ENCODE data around the gene ERBB4.

Gene ERBB4

GRCh38 chr2:212554233-212554632, 15.6 kb upstream of the ERBB4 start:
- Histone ChIP-seq H3F3A (ENCODE audit: insufficient read depth, low read length) (no peaks in the 10 kb centered on the region), H2AFZ (ENCODE audit: low read length) (no peak overlapping the region), H3K9me3 (replicated peaks; ENCODE audit: insufficient read depth, low read length) (no peaks in the 10 kb centered on the region), H3K36me3 (replicated peaks; ENCODE audit: insufficient read depth, low read length) (no peaks in the 10 kb centered on the region), H3K27me3 (replicated peaks; ENCODE audit: insufficient read depth, low read length) (no peaks in the 10 kb centered on the region), H3K9ac (ENCODE audit: low read length) (no peak overlapping the region), H3K9me2 (replicated peaks; ENCODE audit: insufficient read depth, low read length) (no peaks in the 10 kb centered on the region), H4K20me1 (ENCODE audit: insufficient read depth, low read length) (no peaks in the 10 kb centered on the region), H3K27ac (ENCODE audit: low read length) (no peak overlapping the region), H3K4me1 (ENCODE audit: low read length) (no peaks in the 10 kb centered on the region), H3K4me2 (ENCODE audit: low read depth, low read length) (no peak overlapping the region), H3K79me2 (ENCODE audit: low read length) (no peaks in the 10 kb centered on the region), H3K4me3 (ENCODE audit: low read length) (no peak overlapping the region)
- DNase-seq = no peak
- TF ChIP-seq EZH2phosphoT487 (IDR thresholded peaks at IDR 0.05; ENCODE audit: low read length) (no peak), EZH2 (optimal IDR thresholded peaks at IDR 0.05; ENCODE audit: low read depth, low read length) (no peak)
- TF ChIP-seq, protein P1, sequence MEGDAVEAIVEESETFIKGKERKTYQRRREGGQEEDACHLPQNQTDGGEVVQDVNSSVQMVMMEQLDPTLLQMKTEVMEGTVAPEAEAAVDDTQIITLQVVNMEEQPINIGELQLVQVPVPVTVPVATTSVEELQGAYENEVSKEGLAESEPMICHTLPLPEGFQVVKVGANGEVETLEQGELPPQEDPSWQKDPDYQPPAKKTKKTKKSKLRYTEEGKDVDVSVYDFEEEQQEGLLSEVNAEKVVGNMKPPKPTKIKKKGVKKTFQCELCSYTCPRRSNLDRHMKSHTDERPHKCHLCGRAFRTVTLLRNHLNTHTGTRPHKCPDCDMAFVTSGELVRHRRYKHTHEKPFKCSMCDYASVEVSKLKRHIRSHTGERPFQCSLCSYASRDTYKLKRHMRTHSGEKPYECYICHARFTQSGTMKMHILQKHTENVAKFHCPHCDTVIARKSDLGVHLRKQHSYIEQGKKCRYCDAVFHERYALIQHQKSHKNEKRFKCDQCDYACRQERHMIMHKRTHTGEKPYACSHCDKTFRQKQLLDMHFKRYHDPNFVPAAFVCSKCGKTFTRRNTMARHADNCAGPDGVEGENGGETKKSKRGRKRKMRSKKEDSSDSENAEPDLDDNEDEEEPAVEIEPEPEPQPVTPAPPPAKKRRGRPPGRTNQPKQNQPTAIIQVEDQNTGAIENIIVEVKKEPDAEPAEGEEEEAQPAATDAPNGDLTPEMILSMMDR (IDR thresholded peaks at IDR 0.05; ENCODE audit: low read length) = no peak

DNA sequence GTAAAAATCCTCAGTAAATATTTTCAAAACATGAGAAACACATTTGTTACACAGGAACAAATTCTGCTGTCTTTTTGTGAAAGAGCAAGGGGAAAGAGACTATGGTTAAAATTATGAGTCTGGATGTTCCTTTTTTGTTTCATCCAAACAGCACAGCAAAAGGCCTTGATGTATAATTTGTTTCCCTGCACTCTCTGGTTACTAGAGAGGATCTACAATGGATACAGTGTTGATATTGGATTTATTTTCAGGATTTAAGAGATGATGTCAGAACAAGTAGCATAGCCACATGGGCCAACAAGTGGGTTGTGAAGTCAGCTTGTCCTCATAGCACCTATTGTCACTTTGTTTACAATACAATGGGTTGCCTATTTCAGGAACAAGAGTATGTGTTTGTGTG, 11.3 kb upstream of the ERBB4 start:
- H3K4me1 ChIP-seq (ENCODE audit: low read length) = 0 out of 2 replicates have a peak, but pooled peaks cover 4% of the 10 kb centered on the region
- no peaks in the 10 kb centered on the region for H3K9me3 ChIP-seq (replicated peaks; ENCODE audit: insufficient read depth, low read length)
- DNase-seq = no peak
- H3K4me3 ChIP-seq (ENCODE audit: low read length) = no peak overlapping the region
- H3K36me3 ChIP-seq (replicated peaks; ENCODE audit: insufficient read depth, low read length) = no peaks in the 10 kb centered on the region
- no peak overlapping the region for H3K9ac ChIP-seq (ENCODE audit: low read length)
- no peak overlapping the region for H3K4me2 ChIP-seq (ENCODE audit: low read depth, low read length)
- no peak overlapping the region for H2AFZ ChIP-seq (ENCODE audit: low read length)
- TF ChIP-seq, protein P1 (IDR thresholded peaks at IDR 0.05; ENCODE audit: low read length) = no peak
- no peak for TF ChIP-seq EZH2 (optimal IDR thresholded peaks at IDR 0.05; ENCODE audit: low read depth, low read length)
- TF ChIP-seq EZH2phosphoT487 (IDR thresholded peaks at IDR 0.05; ENCODE audit: low read length) = no peak
- H3K79me2 ChIP-seq (ENCODE audit: low read length) = no peaks in the 10 kb centered on the region
- H3F3A ChIP-seq (ENCODE audit: insufficient read depth, low read length) = no peaks in the 10 kb centered on the region
- H4K20me1 ChIP-seq (ENCODE audit: insufficient read depth, low read length) = no peaks in the 10 kb centered on the region
- H3K9me2 ChIP-seq (replicated peaks; ENCODE audit: insufficient read depth, low read length) = no peaks in the 10 kb centered on the region
- H3K27ac ChIP-seq (ENCODE audit: low read length) = no peak overlapping the region
- no peaks in the 10 kb centered on the region for H3K27me3 ChIP-seq (replicated peaks; ENCODE audit: insufficient read depth, low read length)

DNA sequence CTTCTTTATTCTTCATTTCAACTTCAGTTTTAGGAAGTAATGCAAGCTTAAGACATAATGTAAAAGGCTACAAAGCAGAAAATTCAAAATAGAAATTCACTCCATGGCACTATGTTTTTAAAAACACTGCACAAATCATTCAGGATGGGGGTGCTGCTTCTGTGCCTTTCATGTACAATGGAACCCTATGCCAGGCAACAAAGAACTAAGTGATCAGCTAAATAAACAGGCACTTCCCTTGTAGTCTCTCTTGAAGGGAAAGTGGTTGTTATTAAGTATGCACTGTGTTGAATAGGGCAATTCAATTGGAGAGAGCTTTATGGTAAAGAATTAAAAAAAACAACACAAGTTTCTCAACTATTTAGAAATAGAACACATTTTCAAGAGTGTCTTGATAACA, 10.9 kb upstream of the ERBB4 start:
- H4K20me1 ChIP-seq (ENCODE audit: insufficient read depth, low read length) = no peaks in the 10 kb centered on the region
- H3K9me2 ChIP-seq (replicated peaks; ENCODE audit: insufficient read depth, low read length) = no peaks in the 10 kb centered on the region
- no peak overlapping the region for H3K4me2 ChIP-seq (ENCODE audit: low read depth, low read length)
- no peak overlapping the region for H3K9ac ChIP-seq (ENCODE audit: low read length)
- 0 out of 2 replicates have a peak, but pooled peaks cover 4% of the 10 kb centered on the region for H3K4me1 ChIP-seq (ENCODE audit: low read length)
- no peaks in the 10 kb centered on the region for H3K79me2 ChIP-seq (ENCODE audit: low read length)
- no peaks in the 10 kb centered on the region for H3F3A ChIP-seq (ENCODE audit: insufficient read depth, low read length)
- no peak for DNase-seq
- no peaks in the 10 kb centered on the region for H3K36me3 ChIP-seq (replicated peaks; ENCODE audit: insufficient read depth, low read length)
- no peak overlapping the region for H3K4me3 ChIP-seq (ENCODE audit: low read length)
- H3K27ac ChIP-seq (ENCODE audit: low read length) = no peak overlapping the region
- H3K27me3 ChIP-seq (replicated peaks; ENCODE audit: insufficient read depth, low read length) = no peaks in the 10 kb centered on the region
- TF ChIP-seq EZH2phosphoT487 (IDR thresholded peaks at IDR 0.05; ENCODE audit: low read length) = no peak
- TF ChIP-seq, protein P1 (IDR thresholded peaks at IDR 0.05; ENCODE audit: low read length) = no peak
- no peak for TF ChIP-seq EZH2 (optimal IDR thresholded peaks at IDR 0.05; ENCODE audit: low read depth, low read length)
- H2AFZ ChIP-seq (ENCODE audit: low read length) = no peak overlapping the region
- no peaks in the 10 kb centered on the region for H3K9me3 ChIP-seq (replicated peaks; ENCODE audit: insufficient read depth, low read length)

Data from MM.1S (cell line).